ENCODE results near the gene OPRL1. TPM values are rescaled to one million over a fixed set of nuclear protein-coding genes. Genes with fewer than 3 reads are reported as not detected.

The OPRL1 gene
- total RNA-seq: 1 to 10 TPM in 1 of 10 donors, under 1 TPM in 9; 0.27 to 1.3 (median 0.42) TPM
- polyA plus RNA-seq: under 1 TPM; 0.19 to 0.29 TPM
- long read RNA-seq, donor 1, partial matches to known transcripts: 0 of 1 reads
- long read RNA-seq, donor 1, other reads (novel, unspliced or antisense): 1 of 1 reads
- long read RNA-seq, donor 2, partial matches to known transcripts: 0 of 3 reads
- long read RNA-seq, donor 2, other reads (novel, unspliced or antisense): 3 of 3 reads
- long read RNA-seq, donor 3, partial matches to known transcripts: 0 of 1 reads
- long read RNA-seq, donor 3, other reads (novel, unspliced or antisense): 1 of 1 reads

- TF ChIP-seq, protein P1, sequence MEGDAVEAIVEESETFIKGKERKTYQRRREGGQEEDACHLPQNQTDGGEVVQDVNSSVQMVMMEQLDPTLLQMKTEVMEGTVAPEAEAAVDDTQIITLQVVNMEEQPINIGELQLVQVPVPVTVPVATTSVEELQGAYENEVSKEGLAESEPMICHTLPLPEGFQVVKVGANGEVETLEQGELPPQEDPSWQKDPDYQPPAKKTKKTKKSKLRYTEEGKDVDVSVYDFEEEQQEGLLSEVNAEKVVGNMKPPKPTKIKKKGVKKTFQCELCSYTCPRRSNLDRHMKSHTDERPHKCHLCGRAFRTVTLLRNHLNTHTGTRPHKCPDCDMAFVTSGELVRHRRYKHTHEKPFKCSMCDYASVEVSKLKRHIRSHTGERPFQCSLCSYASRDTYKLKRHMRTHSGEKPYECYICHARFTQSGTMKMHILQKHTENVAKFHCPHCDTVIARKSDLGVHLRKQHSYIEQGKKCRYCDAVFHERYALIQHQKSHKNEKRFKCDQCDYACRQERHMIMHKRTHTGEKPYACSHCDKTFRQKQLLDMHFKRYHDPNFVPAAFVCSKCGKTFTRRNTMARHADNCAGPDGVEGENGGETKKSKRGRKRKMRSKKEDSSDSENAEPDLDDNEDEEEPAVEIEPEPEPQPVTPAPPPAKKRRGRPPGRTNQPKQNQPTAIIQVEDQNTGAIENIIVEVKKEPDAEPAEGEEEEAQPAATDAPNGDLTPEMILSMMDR (IDR thresholded peaks at IDR 0.05): no peak
- peaks cover 0 to 17% (median 16%) of the 10 kb centered on the region in 7 donors for H3K27me3 ChIP-seq
- DNase-seq (no peak), ATAC-seq (peak in 5 of 8 donors; percentile 3 to 43 (median 4))
- H3K27ac ChIP-seq: peak within 1 kb of the TSS; percentile 67 to 95 (median 86)
- peak within 1 kb of the TSS; percentile 57 to 94 (median 84) for H3K4me3 ChIP-seq
- H3K9me3 ChIP-seq: no peaks in the 10 kb centered on the region
- 6 to 8% methylated on average over 58 to 62 of the region's 62 CpGs for WGBS, 2 donors
- H3K36me3 ChIP-seq: peaks cover 0 to 12% (median 0%) of the 10 kb centered on the region in 9 donors
- peaks cover 16 to 62% (median 41%) of the 10 kb centered on the region in 9 donors for H3K4me1 ChIP-seq
- intact Hi-C loops (cut with DNase I): loop anchor here in 5 of 10 donors (5.0 kb wide), 2 partner anchors 37 to 42 kb away; no protein-coding TSS in a partner anchor
These were observed at the start of gene OPRL1 for GRCh38 chr20:64080013-64080812. OPRL1 (plus strand) TSS chr20:64080082; CDS start chr20:64092721, 12,639 bp downstream.

DNA sequence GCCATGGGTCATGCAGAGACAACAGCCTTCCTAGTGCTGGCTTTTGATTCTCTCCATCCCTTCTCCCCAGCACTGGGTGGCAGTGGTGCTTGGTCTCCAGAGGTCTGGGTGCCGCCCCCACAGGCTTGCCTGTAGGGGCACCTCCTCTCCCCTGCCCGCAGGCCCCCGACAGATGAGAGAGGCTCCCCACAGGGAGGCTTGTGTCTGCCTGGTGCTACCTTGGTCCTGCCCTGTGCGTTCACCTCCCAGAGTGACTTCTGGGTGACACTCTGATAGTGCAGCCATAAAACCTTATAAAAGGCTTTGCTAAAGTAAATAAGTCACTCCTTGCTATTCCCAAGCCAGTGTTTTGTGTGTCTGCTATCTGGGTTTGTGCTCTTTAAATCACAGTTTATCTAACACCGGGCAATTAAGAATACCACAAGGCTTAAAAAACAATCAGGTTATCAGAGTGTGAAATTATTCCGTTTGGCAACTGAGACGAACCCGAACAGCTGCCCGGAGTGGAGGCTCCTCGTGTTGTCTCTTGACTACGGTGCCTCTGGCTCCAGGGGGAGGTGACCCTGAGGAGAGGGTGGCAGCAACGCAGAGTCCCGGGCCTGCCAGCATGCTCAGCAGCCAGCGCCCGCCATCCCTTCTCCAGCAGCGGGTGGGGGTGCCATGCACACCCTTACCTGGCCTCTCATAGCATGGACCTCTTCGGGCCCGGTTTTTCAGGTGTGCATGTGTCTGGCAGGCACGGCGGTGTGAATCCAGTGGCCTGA is 49.3 kb upstream of the OPRL1 start:
- intact Hi-C loops (cut with DNase I): loop anchor here in 3 of 10 donors (10.0 kb wide), 2 partner anchors 46 to 94 kb away; partner anchors contain the start of gene PRPF6 (in 3 of the 3)
- H3K4me3 ChIP-seq: no peak overlapping the region
- TF ChIP-seq, protein P1 (IDR thresholded peaks at IDR 0.05): no peak
- peaks cover 0 to 12% (median 4%) of the 10 kb centered on the region in 9 donors for H3K4me1 ChIP-seq
- WGBS, 2 donors: 90% methylated on average over 20 of the region's 20 CpGs
- DNase-seq (no peak), ATAC-seq (no peak)
- peaks cover 0 to 98% (median 69%) of the 10 kb centered on the region in 9 donors for H3K36me3 ChIP-seq
- H3K27me3 ChIP-seq: no peaks in the 10 kb centered on the region
- no peak overlapping the region for H3K27ac ChIP-seq
- H3K9me3 ChIP-seq: no peaks in the 10 kb centered on the region

- Histone ChIP-seq H3K27me3 (peaks cover 0 to 11% (median 4%) of the 10 kb centered on the region in 7 donors), H3K4me1 (peaks cover 0 to 17% (median 4%) of the 10 kb centered on the region in 9 donors), H3K9me3 (no peaks in the 10 kb centered on the region), H3K4me3 (no peak overlapping the region), H3K36me3 (peaks cover 0 to 85% (median 56%) of the 10 kb centered on the region in 9 donors), H3K27ac (no peak overlapping the region)
- intact Hi-C loops (cut with DNase I): loop anchor here in 3 of 10 donors (10.0 kb wide), 2 partner anchors 47 to 93 kb away; partner anchors contain the start of gene PRPF6 (in 3 of the 3)
- TF ChIP-seq, protein P1 (IDR thresholded peaks at IDR 0.05): no peak
- no peak for ATAC-seq
- no peak for DNase-seq
- 92 to 94% methylated on average over 19 of the region's 19 CpGs for WGBS, 2 donors
These were observed 48.0 kb upstream of the OPRL1 start for GRCh38 chr20:64031822-64032314.
